Measurements from ENCODE around the gene ATP6V1E1. TPM values are rescaled to one million over a fixed set of nuclear protein-coding genes. Genes with fewer than 3 reads are reported as not detected.
A peak's percentile ranks its signal among the peaks of the same experiment; 100 is the strongest.

ATP6V1E1 gene
- total RNA-seq, 1 donor from 2014 or later: 109 TPM

DNA sequence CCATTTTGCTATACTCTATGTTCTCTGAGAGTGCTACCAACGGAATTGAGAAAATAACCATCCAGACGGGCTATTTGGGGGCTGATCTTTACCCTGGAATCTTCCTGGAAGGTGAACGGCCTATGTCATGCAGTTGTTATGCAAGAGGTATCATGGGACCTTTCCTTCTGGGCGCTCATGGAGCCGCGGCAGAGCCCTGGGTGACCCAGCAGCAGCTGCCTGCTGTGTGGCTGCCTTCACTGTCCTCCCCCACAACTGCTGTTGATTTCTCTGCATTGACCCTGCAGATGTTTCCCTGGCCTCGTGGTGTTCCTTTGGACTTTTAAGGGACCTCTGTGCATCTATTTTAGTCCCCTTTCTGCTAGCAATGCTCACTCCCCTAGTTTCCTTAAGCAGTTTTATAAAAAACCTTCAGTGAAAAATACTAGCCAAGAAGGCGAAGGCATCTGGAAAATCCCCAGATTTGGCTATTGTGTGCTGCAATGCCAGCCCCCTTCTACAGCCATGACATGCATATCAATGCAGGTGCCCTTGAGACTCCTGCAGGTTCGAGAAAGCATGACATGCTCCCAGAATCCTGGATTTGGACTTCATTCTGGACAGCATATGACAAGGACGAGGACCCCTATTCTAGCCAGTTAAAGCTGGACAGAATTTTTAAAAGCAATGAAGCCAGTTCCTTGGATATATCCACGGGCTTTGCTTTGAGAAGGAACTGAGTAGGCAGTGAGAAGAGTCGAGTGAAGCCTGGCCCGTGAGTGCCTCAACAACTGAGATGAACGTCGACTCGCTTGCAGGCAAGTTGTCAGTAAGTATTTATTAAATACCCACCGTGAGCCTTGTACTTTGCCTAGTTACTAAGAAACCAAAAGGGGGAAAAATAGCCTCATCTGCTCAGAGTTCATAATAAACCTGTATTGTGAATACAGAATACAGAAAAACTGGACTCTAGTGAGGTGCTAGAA is 65.4 kb downstream of the ATP6V1E1 start, which contains the start of gene SLC25A18:
Gene SLC25A18, plus strand, starts transcription at position 593 of the 965 bp plus-strand sequence. CDS start 16,447 bp downstream, outside the sequence.
- TF ChIP-seq, protein P1, sequence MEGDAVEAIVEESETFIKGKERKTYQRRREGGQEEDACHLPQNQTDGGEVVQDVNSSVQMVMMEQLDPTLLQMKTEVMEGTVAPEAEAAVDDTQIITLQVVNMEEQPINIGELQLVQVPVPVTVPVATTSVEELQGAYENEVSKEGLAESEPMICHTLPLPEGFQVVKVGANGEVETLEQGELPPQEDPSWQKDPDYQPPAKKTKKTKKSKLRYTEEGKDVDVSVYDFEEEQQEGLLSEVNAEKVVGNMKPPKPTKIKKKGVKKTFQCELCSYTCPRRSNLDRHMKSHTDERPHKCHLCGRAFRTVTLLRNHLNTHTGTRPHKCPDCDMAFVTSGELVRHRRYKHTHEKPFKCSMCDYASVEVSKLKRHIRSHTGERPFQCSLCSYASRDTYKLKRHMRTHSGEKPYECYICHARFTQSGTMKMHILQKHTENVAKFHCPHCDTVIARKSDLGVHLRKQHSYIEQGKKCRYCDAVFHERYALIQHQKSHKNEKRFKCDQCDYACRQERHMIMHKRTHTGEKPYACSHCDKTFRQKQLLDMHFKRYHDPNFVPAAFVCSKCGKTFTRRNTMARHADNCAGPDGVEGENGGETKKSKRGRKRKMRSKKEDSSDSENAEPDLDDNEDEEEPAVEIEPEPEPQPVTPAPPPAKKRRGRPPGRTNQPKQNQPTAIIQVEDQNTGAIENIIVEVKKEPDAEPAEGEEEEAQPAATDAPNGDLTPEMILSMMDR (conservative IDR thresholded peaks at IDR 0.05; ENCODE audit: low read depth, low read length): peak; percentile 39
- H3K4me3 ChIP-seq (ENCODE audit: low read depth, low read length): no peak within 1 kb of the TSS
- peak; percentile 25 for DNase-seq (ENCODE audit: low read depth)

DNA sequence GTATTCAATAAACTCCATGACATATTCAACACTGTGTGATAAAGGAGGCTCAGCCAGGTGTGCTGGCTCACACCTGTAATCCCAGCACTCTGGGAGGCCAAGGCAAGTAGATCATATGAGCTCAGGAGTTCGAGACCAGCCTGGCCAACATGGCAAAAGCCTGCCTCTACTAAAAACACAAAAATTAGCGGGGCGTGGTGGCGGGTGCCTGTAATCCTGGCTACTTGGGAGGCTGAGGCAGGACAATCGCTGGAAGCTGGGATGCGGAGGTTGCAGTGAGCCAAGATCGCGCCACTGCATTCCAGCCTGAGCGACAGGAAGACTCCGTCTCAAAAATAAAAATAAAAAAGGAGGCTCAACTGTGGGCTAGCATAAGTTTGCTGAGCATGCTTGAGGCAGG is 69.4 kb downstream of the ATP6V1E1 start:
- H3K4me3 ChIP-seq (ENCODE audit: low read depth, low read length): no peak overlapping the region
- no peak for DNase-seq (ENCODE audit: low read depth)
- TF ChIP-seq, protein P1 (conservative IDR thresholded peaks at IDR 0.05; ENCODE audit: low read depth, low read length): no peak

DNA sequence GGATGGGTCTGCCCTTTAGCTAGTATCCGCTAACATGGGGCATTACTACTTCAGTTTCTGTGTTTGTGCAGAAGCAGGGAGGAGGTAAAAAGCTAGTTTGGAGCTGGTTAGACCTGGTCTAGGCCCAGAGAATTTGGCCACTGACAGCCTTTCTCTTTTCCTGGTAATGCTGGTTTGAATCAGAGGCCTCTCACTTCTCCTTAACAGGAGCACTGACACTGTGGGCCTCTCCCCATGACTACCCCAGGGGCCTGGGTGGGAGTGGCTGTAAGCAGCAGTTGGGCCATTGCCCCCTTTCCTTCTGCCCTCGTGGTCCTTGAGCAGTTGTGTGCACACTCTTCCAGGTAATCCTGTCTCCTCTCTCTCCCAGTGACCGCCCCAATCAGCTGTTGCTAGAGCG is 73.7 kb downstream of the ATP6V1E1 start:
- DNase-seq (ENCODE audit: low read depth): no peak
- H3K4me3 ChIP-seq (ENCODE audit: low read depth, low read length): no peak overlapping the region
- TF ChIP-seq, protein P1 (conservative IDR thresholded peaks at IDR 0.05; ENCODE audit: low read depth, low read length): no peak

DNA sequence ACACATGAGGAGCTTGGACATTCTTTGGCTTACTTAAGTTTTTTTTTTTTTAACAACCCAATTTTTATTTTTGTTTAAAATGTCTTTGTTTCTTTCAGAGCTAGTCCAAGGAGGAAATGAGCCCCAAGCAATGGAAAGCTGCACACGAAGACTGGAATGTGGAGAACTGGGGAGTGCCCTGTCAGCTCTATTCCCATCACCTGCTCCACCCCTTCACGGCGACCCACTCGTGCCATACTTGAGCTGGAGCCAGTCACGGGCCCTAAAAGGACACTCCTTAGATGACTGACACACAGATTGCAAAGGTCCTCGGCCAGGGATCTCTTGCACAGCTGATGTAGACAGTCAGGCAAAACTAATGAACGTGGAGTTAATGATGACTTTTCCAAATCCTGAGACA is 75.8 kb downstream of the ATP6V1E1 start:
- H3K4me3 ChIP-seq (ENCODE audit: low read depth, low read length): no peak overlapping the region
- DNase-seq (ENCODE audit: low read depth): no peak
- TF ChIP-seq, protein P1 (conservative IDR thresholded peaks at IDR 0.05; ENCODE audit: low read depth, low read length): no peak

DNA sequence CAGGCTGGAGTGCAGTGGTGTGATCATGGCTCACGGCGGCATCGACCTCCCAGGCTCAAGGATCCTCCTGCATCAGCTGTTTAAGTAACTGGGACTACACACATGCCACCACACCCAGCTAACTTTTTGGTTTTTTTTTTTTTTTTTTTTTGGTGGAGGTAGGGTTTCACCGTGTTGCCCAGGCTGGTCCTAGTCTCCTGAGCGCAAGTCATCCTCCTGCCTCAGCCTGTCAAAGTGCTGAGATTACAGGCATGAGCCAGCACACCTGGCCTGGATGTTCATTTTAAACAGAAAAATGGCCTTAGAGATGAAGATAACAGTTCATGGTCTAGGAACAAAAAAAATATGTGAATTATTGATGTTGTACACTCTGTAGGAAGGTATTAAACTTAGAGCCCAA is 78.9 kb downstream of the ATP6V1E1 start:
- DNase-seq (ENCODE audit: low read depth): no peak
- no peak overlapping the region for H3K4me3 ChIP-seq (ENCODE audit: low read depth, low read length)
- TF ChIP-seq, protein P1 (conservative IDR thresholded peaks at IDR 0.05; ENCODE audit: low read depth, low read length): no peak

DNA sequence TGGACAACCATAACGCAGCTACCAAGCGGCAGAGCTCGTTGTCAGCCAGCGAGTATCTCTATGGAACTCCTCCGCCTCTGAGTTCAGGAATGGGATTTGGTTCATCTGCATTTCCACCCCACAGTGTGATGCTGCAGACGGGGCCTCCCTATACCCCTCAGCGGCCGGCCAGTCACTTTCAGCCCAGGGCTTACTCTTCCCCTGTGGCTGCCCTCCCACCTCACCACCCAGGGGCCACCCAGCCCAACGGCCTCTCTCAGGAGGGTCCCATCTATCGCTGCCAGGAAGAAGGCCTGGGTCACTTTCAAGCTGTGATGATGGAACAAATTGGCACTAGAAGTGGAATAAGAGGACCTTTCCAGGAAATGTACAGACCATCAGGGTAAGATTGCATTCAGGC is 79.4 kb downstream of the ATP6V1E1 start:
- TF ChIP-seq, protein P1 (conservative IDR thresholded peaks at IDR 0.05; ENCODE audit: low read depth, low read length): no peak
- DNase-seq (ENCODE audit: low read depth): no peak
- H3K4me3 ChIP-seq (ENCODE audit: low read depth, low read length): no peak overlapping the region

DNA sequence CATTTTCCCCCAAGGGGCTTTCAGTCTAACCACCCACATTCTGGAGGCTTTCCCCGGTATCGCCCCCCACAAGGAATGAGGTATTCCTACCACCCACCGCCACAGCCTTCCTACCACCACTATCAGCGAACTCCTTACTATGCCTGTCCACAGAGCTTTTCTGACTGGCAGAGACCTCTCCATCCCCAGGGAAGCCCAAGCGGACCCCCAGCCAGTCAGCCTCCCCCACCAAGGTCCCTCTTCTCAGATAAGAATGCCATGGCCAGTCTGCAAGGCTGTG is 79.9 kb downstream of the ATP6V1E1 start:
- H3K4me3 ChIP-seq (ENCODE audit: low read depth, low read length): no peak overlapping the region
- no peak for DNase-seq (ENCODE audit: low read depth)
- TF ChIP-seq, protein P1 (conservative IDR thresholded peaks at IDR 0.05; ENCODE audit: low read depth, low read length): no peak
